ENCODE data around the gene PAM16. TPM values are rescaled to one million over a fixed set of nuclear protein-coding genes. Genes with fewer than 3 reads are reported as not detected.

The PAM16 gene
- total RNA-seq = 40.1 and 50.4 TPM in 2 replicates

DNA sequence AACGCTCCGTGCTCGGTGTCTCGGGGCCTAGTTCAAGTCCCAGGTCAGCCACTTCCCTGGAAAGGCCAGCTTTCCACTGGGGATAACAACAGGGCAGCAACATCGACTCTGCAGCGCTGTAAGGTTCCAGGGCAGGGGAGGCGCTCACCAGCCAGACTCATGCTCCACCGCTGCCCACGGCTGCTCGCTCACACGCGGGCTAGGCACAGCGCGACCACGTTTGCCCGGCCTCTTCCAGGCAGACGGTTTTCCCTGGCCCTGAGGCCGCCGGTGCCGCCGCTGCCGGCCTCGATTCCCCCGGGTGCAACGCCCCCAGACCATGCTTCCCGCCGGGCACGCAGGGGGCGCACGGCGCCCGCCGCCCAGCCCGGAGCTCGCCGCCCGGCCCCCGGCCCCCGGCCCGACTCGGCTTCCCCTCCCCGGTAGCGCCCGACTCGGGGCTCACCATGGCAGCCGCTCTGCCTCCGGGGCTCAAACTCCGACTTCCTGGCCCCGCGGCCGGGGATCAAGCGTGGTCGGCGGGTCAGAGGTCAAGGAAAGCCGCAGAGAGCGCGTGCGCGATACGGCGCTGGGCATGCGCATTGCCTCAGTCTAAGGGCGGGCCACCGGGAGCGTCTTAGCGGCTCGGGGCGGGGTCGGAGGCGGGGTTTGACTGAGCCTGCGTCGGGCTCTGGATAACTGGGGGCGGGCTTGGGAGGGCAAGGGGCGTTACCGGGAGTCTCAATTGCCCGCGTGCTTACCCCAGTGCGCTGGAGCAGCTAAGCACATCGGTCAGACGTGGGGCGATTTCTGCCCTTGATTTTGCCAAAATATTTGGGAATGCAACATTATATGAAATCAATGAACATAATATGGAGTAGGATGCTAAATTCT, at the start of gene PAM16:
TSS of gene PAM16 (minus strand) at position 535 of the 873 bp plus-strand sequence. CDS start at position 448, 87 bp downstream.

GRCh38 chr16:4371357-4372000, 20.4 kb upstream of the PAM16 start, which contains the start of gene VASN:
TSS of gene VASN (plus strand) at chr16:4371848. CDS start at chr16:4380878, 9,030 bp downstream.

DNA sequence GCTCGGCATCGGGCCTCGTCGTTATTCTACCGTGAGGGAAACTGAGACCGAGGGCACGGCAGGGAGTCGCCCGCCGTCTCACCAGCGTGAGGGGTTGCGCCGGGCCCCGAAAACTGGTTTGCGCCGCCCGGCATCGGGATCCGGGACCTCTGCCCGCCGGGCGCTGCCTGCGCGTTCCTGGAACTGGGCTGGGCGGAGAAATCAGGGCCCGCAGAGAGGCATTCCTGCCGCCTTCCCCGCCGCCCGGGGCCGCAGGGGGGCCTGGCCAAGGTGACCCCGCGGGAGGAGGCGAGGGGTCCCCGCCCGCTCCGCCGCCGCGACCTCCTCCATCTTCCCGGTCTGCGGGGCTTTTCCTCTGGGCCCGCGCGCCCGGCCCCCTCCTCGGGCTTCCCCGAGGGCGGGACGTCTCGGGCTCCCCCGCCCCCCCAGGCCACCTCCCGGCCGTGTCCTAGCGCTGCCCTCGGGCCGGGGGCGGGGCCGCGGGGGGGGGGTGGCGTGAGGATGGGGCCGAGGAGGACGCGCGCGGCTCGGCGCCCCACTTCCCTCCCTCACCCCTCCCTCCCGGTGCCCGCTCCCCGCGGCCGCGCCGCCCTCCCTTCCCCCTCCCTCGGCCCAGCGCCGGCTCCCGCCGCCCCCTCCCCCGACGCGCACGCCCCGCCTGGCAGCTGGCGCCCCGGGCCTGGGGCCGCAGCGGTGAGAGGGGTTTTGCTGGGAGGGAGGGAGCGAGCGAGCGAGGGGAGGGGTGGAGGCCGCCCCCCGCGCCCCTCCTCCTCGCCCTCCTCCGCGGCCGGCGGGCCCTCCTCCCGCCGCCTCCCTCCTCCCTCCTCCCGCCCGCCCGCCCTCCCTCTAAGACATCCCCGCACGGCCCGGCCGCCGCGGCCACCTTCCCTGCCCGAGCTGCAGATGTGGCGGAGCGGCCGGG, 35.7 kb downstream of the PAM16 start, which contains the start of gene GLIS2:
TSS of gene GLIS2 (plus strand) at position 882 of the 922 bp plus-strand sequence. CDS start 16,214 bp downstream, outside the sequence.

Other genes starting within 250 kb of the PAM16 start
- 12.8 and 14.7 TPM in 2 replicates for gene ADCY9, start 234.9 kb downstream of the PAM16 start, total RNA-seq
- gene SRL, start 109.2 kb downstream of the PAM16 start, total RNA-seq = 1.0 TPM in 1 of 2 replicates, not detected in the other
- gene TFAP4, start 78.3 kb downstream of the PAM16 start, total RNA-seq = 9.1 and 14.5 TPM in 2 replicates
- gene GLIS2, start 35.3 kb downstream of the PAM16 start, total RNA-seq = 5.7 and 8.8 TPM in 2 replicates
- 94.0 and 148 TPM in 2 replicates for gene VASN, start 20.5 kb upstream of the PAM16 start, total RNA-seq
- gene CORO7, start 65.3 kb upstream of the PAM16 start, total RNA-seq = 9.7 and 14.0 TPM in 2 replicates
- 33.7 and 50.0 TPM in 2 replicates for gene DNAJA3, start 74.5 kb upstream of the PAM16 start, total RNA-seq
- 57.8 and 86.4 TPM in 2 replicates for gene NMRAL1, start 123.3 kb upstream of the PAM16 start, total RNA-seq
- gene HMOX2, start 125.1 kb upstream of the PAM16 start, total RNA-seq = 40.2 and 56.9 TPM in 2 replicates
- gene CDIP1, start 187.5 kb upstream of the PAM16 start, total RNA-seq = 18.0 and 22.2 TPM in 2 replicates
- not detected in 2 replicates for gene C16orf96, start 205.0 kb upstream of the PAM16 start, total RNA-seq

Data from epithelial cell of alveolus of lung (primary cell).